ENCODE measurements around the gene RNU6-7.

Gene RNU6-7

DNA sequence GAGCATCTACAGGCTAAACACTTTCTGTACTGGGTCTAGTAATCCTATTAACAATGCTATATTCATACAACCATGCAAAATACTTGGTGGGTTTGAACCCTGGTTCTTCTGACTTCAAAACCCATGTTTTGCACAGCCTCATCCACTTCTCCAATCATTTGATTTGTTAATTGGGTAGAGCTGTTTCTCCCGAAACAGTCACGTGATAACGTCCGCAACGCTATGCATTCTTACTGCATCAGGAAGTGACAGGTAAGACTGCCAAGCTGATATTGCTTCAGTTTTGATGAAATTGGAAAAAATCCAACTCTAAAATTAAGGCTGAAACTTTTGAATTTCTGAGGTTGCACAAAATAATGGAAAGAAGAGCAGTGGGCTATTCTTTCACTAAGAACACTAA, 30.4 kb upstream of the RNU6-7 start:
- no peak overlapping the region for H3K4me3 ChIP-seq (ENCODE audit: low read depth in 1 of 2, low read length in 1 of 2)

DNA sequence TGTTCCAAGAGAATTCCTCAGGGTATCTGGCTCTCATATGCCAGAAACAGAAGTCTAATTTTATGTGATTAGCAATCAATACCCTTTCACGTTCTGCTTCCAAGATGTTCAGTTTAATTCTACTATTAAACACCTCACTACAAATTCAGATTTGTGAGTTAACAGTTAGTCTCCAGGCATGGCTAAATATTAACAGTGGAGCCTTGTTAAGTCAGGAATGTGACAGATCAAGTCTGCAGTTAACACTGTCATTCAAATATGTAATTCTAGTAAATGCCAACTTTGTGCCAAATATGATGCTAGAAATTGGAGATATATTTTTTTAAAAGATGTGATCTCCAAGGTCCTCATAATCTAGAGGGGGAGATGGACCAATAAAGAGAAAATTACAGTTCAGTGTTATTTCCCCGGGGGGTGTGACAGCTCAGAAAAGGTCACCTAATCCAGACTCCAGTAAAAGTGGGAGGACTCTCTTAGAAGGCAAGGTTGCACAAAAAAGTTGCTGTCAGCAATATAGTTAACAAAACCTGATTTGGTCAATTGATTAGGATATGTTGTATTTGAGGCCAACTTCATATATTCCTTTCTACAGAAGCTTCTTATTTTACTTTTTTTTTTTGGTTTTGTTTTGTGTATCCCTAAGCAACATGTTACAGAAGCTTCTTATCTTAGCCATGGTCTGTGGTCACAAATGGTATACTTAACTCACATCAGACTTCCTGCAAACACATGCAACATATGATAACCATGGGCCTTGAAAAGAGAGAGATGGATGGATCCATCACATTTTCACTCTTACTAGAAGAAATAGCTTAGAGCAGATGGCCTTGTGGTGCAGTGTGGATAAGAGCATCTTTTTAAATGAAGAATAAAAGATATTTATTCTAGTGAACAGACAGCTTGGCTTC, 18.4 kb upstream of the RNU6-7 start:
- Histone ChIP-seq H3K27ac (no peak overlapping the region), H3K4me3 (ENCODE audit: low read depth in 1 of 2, low read length in 1 of 2) (no peak overlapping the region), H3K9me3 (no peaks in the 10 kb centered on the region), H3K4me1 (ENCODE audit: control insufficient read depth in 1 of 2, insufficient read depth in 1 of 2, low read depth in 1 of 2, low read length in 1 of 2) (no peaks in the 10 kb centered on the region), H3K27me3 (no peaks in the 10 kb centered on the region), H3K36me3 (no peaks in the 10 kb centered on the region)
- TF ChIP-seq, protein P1, sequence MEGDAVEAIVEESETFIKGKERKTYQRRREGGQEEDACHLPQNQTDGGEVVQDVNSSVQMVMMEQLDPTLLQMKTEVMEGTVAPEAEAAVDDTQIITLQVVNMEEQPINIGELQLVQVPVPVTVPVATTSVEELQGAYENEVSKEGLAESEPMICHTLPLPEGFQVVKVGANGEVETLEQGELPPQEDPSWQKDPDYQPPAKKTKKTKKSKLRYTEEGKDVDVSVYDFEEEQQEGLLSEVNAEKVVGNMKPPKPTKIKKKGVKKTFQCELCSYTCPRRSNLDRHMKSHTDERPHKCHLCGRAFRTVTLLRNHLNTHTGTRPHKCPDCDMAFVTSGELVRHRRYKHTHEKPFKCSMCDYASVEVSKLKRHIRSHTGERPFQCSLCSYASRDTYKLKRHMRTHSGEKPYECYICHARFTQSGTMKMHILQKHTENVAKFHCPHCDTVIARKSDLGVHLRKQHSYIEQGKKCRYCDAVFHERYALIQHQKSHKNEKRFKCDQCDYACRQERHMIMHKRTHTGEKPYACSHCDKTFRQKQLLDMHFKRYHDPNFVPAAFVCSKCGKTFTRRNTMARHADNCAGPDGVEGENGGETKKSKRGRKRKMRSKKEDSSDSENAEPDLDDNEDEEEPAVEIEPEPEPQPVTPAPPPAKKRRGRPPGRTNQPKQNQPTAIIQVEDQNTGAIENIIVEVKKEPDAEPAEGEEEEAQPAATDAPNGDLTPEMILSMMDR (IDR thresholded peaks at IDR 0.05) = no peak

More for the DNA sequence above, 30.4 kb upstream of the RNU6-7 start:
- peaks cover 0 to 3% of the 10 kb centered on the region in 2 experiments for H3K4me1 ChIP-seq (ENCODE audit: control insufficient read depth in 1 of 2, insufficient read depth in 1 of 2, low read depth in 1 of 2, low read length in 1 of 2)
- TF ChIP-seq, protein P1 (IDR thresholded peaks at IDR 0.05) = no peak
- no peaks in the 10 kb centered on the region for H3K36me3 ChIP-seq
- H3K9me3 ChIP-seq = no peaks in the 10 kb centered on the region
- H3K27me3 ChIP-seq = no peaks in the 10 kb centered on the region
- H3K27ac ChIP-seq = no peak overlapping the region

- H3K4me1 ChIP-seq (ENCODE audit: control insufficient read depth in 1 of 2, insufficient read depth in 1 of 2, low read depth in 1 of 2, low read length in 1 of 2) = no peaks in the 10 kb centered on the region
- no peak overlapping the region for H3K27ac ChIP-seq
- no peaks in the 10 kb centered on the region for H3K36me3 ChIP-seq
- no peaks in the 10 kb centered on the region for H3K27me3 ChIP-seq
- H3K9me3 ChIP-seq = no peaks in the 10 kb centered on the region
- H3K4me3 ChIP-seq (ENCODE audit: low read depth in 1 of 2, low read length in 1 of 2) = no peak overlapping the region
- TF ChIP-seq, protein P1 (IDR thresholded peaks at IDR 0.05) = no peak
Measured at GRCh38 chr14:32185097-32185496, 16.7 kb upstream of the RNU6-7 start.

DNA sequence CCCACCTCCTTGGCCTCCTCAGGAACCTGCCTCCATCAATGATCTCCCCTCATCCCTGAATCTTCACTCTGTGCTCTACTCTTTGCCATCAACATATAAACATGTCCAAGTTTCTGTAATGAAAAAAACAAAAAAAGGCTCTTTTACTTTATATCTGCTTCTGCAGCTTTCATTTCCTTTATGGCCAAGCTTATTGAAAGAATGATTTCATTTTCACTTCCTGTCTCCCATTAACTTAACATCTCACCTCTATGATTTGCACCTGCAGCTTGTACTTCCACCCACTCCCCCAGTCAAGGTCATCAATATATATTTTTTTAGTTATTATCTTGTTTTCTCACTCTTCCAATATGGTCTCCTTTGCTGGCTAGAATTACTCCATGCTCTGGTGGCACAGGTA, 15.6 kb upstream of the RNU6-7 start:
- TF ChIP-seq, protein P1 (IDR thresholded peaks at IDR 0.05) = no peak
- H3K4me3 ChIP-seq (ENCODE audit: low read depth in 1 of 2, low read length in 1 of 2) = no peak overlapping the region
- H3K27me3 ChIP-seq = no peaks in the 10 kb centered on the region
- H3K4me1 ChIP-seq (ENCODE audit: control insufficient read depth in 1 of 2, insufficient read depth in 1 of 2, low read depth in 1 of 2, low read length in 1 of 2) = no peaks in the 10 kb centered on the region
- H3K9me3 ChIP-seq = no peaks in the 10 kb centered on the region
- H3K27ac ChIP-seq = no peak overlapping the region
- no peaks in the 10 kb centered on the region for H3K36me3 ChIP-seq

DNA sequence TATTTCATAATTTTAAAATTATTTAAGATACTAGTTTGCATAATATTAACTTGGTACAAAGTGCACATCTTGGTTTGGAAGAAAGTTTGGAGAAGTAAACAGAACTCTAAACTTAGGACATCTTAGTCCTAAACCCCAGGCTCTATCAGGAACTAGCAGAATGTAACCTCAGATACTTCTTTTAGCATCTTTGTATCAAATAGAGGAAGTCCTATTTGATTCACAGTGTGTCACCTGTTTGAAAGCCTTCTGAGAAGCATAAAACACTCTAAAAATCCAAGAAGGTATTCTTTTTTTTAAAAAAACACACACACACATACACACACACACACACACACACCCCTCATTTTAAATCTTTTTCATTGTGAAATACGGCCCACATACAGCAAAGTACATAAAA, 12.0 kb upstream of the RNU6-7 start:
- H3K4me1 ChIP-seq (ENCODE audit: control insufficient read depth in 1 of 2, insufficient read depth in 1 of 2, low read depth in 1 of 2, low read length in 1 of 2) = no peaks in the 10 kb centered on the region
- peaks cover 13% of the 10 kb centered on the region for H3K27me3 ChIP-seq
- TF ChIP-seq, protein P1 (IDR thresholded peaks at IDR 0.05) = no peak
- H3K9me3 ChIP-seq = no peaks in the 10 kb centered on the region
- H3K4me3 ChIP-seq (ENCODE audit: low read depth in 1 of 2, low read length in 1 of 2) = no peak overlapping the region
- no peaks in the 10 kb centered on the region for H3K36me3 ChIP-seq
- H3K27ac ChIP-seq = no peak overlapping the region

Data from neutrophil (primary cell).